ENCODE measurements around the gene GDF10.

The GDF10 gene

DNA sequence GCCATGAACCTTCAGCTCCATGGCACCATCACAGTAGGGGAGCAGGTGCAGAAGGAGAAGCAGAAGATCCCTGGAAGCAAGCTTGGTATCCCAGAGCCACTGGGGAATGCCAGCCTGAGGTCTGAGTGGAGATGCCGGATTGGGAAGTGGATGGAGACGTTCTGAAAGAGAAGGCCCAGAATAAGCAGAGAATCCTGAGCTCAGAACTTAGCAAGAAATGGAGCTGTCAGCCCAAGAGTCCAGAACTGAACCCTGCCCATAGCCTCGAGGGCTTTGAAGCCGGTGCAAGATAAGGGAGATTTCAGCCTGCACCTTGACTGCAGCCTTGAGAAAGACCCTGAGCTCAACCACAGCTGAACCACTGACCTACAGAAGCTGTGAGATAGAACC is 13.9 kb upstream of the GDF10 start:
- Histone ChIP-seq H3F3A (ENCODE audit: low read depth) (no peaks in the 10 kb centered on the region), H3K79me2 (ENCODE audit: insufficient read depth, low read length) (no peaks in the 10 kb centered on the region), H3K9me2 (replicated peaks; ENCODE audit: low read depth, low read length) (no peaks in the 10 kb centered on the region), H4K20me1 (ENCODE audit: insufficient read depth, low read length, poor library complexity, severe bottlenecking) (no peaks in the 10 kb centered on the region), H3K27me3 (ENCODE audit: insufficient read depth, low read length, poor library complexity, severe bottlenecking) (no peaks in the 10 kb centered on the region), H2AFZ (ENCODE audit: low read length) (peak overlapping the region; percentile 62; the same call in 1 of the 2 replicates), H3K4me3 (ENCODE audit: low read length, poor library complexity, severe bottlenecking) (no peak overlapping the region), H3K4me2 (ENCODE audit: low read depth, low read length, poor library complexity, severe bottlenecking) (peak overlapping the region; percentile 48), H3K36me3 (ENCODE audit: insufficient read depth, low read length) (no peaks in the 10 kb centered on the region), H3K9ac (ENCODE audit: low read depth, low read length, poor library complexity, severe bottlenecking) (peak overlapping the region; percentile 68), H3K4me1 (ENCODE audit: insufficient read depth, low read length, poor library complexity, severe bottlenecking) (peaks cover 43% of the 10 kb centered on the region), H3K9me3 (ENCODE audit: insufficient read depth, low read depth, low read length) (no peaks in the 10 kb centered on the region)
- no peak for TF ChIP-seq EZH2phosphoT487 (IDR thresholded peaks at IDR 0.05; ENCODE audit: borderline replicate concordance)
- no peak for TF ChIP-seq CTCF (conservative IDR thresholded peaks at IDR 0.05; ENCODE audit: low read length)

DNA sequence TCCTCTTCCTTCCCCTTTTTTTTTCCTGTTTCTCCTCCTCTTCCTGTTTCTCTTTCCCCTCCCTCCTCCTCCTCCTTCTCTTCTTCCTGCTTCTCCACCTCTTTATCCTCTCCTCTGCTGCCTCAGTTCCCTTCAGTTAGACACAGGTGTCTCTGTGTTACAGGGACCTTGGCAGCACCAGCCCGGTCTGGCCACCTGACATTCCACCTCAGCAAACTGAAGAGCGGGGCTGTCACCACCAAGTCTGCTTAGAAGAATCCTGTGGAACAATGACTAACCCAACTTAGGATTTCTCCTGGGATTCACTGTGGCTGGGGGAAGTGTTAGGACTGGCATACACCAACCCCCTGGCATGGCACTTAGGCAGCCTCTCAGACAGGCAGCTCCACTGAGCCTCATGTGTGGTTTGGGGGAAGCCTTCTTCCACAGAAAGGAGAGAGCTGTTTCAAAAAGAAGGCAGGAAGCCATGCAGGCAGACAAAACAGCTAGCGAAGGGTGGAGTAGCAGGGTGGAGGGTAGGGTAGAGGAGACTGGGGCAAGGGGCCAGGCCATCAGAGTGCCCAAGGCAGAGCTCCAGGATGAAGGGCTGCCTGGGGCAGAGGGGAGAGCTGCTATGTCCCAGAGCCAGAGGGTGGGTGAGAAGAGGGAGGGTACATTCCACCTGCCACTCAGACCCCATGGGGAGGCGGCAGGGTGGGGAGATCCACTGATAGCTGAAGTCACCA is 13.2 kb upstream of the GDF10 start:
- TF ChIP-seq EZH2phosphoT487 (IDR thresholded peaks at IDR 0.05; ENCODE audit: borderline replicate concordance) (no peak), CTCF (conservative IDR thresholded peaks at IDR 0.05; ENCODE audit: low read length) (no peak)

DNA sequence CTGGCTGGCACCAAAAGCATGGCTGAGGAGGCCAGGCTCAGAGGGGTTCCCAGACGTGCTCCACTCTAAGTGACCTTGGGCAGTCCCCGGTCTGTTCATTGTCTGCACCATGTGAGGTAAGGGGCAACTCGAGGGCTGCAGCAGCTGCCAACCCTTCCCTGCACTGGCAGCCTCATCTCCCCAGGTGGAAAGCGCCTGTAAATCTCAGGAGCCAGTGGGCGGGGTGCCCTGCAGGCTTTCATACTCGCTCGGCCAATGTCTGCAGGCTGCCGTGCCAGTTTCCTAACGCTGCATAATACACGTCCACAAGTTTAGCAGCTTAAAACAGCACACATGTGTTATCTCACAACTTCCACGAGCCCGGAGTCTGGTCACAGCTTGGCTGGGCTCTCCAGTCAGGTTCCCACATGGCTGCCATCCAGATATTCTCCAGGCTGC is 12.6 kb upstream of the GDF10 start:
- no peaks in the 10 kb centered on the region for H3K9me3 ChIP-seq (ENCODE audit: insufficient read depth, low read depth, low read length)
- no peaks in the 10 kb centered on the region for H3K27me3 ChIP-seq (ENCODE audit: insufficient read depth, low read length, poor library complexity, severe bottlenecking)
- no peaks in the 10 kb centered on the region for H3K36me3 ChIP-seq (ENCODE audit: insufficient read depth, low read length)
- no peaks in the 10 kb centered on the region for H3F3A ChIP-seq (ENCODE audit: low read depth)
- peaks cover 32% of the 10 kb centered on the region for H3K4me1 ChIP-seq (ENCODE audit: insufficient read depth, low read length, poor library complexity, severe bottlenecking)
- H3K9me2 ChIP-seq (replicated peaks; ENCODE audit: low read depth, low read length): no peaks in the 10 kb centered on the region
- TF ChIP-seq CTCF (conservative IDR thresholded peaks at IDR 0.05; ENCODE audit: low read length) (no peak), EZH2phosphoT487 (IDR thresholded peaks at IDR 0.05; ENCODE audit: borderline replicate concordance) (no peak)
- no peaks in the 10 kb centered on the region for H4K20me1 ChIP-seq (ENCODE audit: insufficient read depth, low read length, poor library complexity, severe bottlenecking)
- peak overlapping the region; percentile 62; the same call in 1 of the 2 replicates for H2AFZ ChIP-seq (ENCODE audit: low read length)
- no peak overlapping the region for H3K4me3 ChIP-seq (ENCODE audit: low read length, poor library complexity, severe bottlenecking)
- no peaks in the 10 kb centered on the region for H3K79me2 ChIP-seq (ENCODE audit: insufficient read depth, low read length)
- peak overlapping the region; percentile 68 for H3K9ac ChIP-seq (ENCODE audit: low read depth, low read length, poor library complexity, severe bottlenecking)
- no peak overlapping the region for H3K4me2 ChIP-seq (ENCODE audit: low read depth, low read length, poor library complexity, severe bottlenecking)

More for the DNA sequence above, 13.2 kb upstream of the GDF10 start:
- Histone ChIP-seq H2AFZ (ENCODE audit: low read length) (peak overlapping the region; percentile 62), H3K4me1 (ENCODE audit: insufficient read depth, low read length, poor library complexity, severe bottlenecking) (peaks cover 39% of the 10 kb centered on the region), H3K4me3 (ENCODE audit: low read length, poor library complexity, severe bottlenecking) (no peak overlapping the region), H3K9ac (ENCODE audit: low read depth, low read length, poor library complexity, severe bottlenecking) (peak overlapping the region; percentile 68), H3K9me2 (replicated peaks; ENCODE audit: low read depth, low read length) (no peaks in the 10 kb centered on the region), H3K36me3 (ENCODE audit: insufficient read depth, low read length) (no peaks in the 10 kb centered on the region), H3K27me3 (ENCODE audit: insufficient read depth, low read length, poor library complexity, severe bottlenecking) (no peaks in the 10 kb centered on the region), H3K9me3 (ENCODE audit: insufficient read depth, low read depth, low read length) (no peaks in the 10 kb centered on the region), H3K4me2 (ENCODE audit: low read depth, low read length, poor library complexity, severe bottlenecking) (peak overlapping the region; percentile 48), H3F3A (ENCODE audit: low read depth) (no peaks in the 10 kb centered on the region), H4K20me1 (ENCODE audit: insufficient read depth, low read length, poor library complexity, severe bottlenecking) (no peaks in the 10 kb centered on the region), H3K79me2 (ENCODE audit: insufficient read depth, low read length) (no peaks in the 10 kb centered on the region)
